ENCODE data around the gene KRTAP20-1.

DNA sequence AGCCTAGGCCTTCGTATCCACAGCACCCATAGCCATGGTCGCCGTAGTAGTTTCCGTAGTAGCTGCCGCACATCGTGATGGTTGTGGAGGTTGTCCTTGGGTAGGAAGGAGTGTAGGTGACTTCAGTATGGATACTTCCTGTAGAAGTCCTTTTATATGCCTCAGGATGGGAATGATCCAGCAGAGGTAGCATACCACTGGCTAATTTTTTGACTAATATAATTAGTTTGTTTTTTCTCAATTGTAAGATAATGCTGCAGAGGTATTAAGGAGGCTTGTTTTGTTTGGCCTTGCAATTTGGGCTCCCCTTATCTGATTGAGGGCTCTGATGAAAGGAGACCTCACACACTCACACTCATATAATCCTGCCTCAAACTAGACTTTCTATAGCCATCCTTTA is 17.4 kb upstream of the KRTAP20-1 start, which contains the start of gene KRTAP6-2:
- TF ChIP-seq, protein P1, sequence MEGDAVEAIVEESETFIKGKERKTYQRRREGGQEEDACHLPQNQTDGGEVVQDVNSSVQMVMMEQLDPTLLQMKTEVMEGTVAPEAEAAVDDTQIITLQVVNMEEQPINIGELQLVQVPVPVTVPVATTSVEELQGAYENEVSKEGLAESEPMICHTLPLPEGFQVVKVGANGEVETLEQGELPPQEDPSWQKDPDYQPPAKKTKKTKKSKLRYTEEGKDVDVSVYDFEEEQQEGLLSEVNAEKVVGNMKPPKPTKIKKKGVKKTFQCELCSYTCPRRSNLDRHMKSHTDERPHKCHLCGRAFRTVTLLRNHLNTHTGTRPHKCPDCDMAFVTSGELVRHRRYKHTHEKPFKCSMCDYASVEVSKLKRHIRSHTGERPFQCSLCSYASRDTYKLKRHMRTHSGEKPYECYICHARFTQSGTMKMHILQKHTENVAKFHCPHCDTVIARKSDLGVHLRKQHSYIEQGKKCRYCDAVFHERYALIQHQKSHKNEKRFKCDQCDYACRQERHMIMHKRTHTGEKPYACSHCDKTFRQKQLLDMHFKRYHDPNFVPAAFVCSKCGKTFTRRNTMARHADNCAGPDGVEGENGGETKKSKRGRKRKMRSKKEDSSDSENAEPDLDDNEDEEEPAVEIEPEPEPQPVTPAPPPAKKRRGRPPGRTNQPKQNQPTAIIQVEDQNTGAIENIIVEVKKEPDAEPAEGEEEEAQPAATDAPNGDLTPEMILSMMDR (IDR thresholded peaks at IDR 0.05) = no peak
- no peak for TF ChIP-seq POLR2AphosphoS5 (IDR thresholded peaks at IDR 0.05; ENCODE audit: insufficient read depth in 1 of 2, low read depth in 1 of 2)

Measured in vagina (tissue), 2 donors.